MM.1S (cell line): ENCODE measurements around the gene KDM4D.

Experiments used
- DNase-seq: peaks from one replicate; pipeline ENCODE4 v3.0.0-alpha.2; 2015
- H2AFZ ChIP-seq: fragments of 300-600 bp; sonication (generic); 2 replicates; pipeline ENCODE4 v1.6.0; 2016; ENCODE audit warnings: antibody characterized with exemption, low read length
- H3F3A ChIP-seq: fragments of 300-600 bp; sonication (generic); 2 replicates; pipeline ENCODE4 v1.6.1; 2016; ENCODE audit warnings: mild to moderate bottlenecking, antibody characterized with exemption, low read length, moderate library complexity, mixed read lengths; ENCODE audit not compliant: insufficient read depth
- H3K27ac ChIP-seq: fragments of 300-600 bp; sonication (generic); 2 replicates; pipeline ENCODE4 v1.5.1; 2016; ENCODE audit warnings: mild to moderate bottlenecking, low read length
- H3K27me3 ChIP-seq: fragments of 300-600 bp; sonication (generic); replicated peaks from 2 replicates; pipeline ENCODE4 v1.6.0; 2016; ENCODE audit warnings: low read length; ENCODE audit not compliant: insufficient read depth
- H3K36me3 ChIP-seq: fragments of 300-600 bp; sonication (generic); replicated peaks from 2 replicates; pipeline ENCODE4 v1.6.1; 2016; ENCODE audit warnings: mild to moderate bottlenecking, low read length, mixed read lengths; ENCODE audit not compliant: insufficient read depth
- H3K4me1 ChIP-seq: fragments of 300-600 bp; sonication (generic); 2 replicates; pipeline ENCODE4 v1.6.1; 2016; ENCODE audit warnings: low read length, mixed read lengths
- H3K4me2 ChIP-seq: fragments of 300-600 bp; sonication (generic); 2 replicates; pipeline ENCODE4 v1.6.0; 2016; ENCODE audit warnings: low read depth, low read length
- H3K4me3 ChIP-seq: fragments of 300-600 bp; sonication (generic); 2 replicates; pipeline ENCODE4 v1.5.1; 2016; ENCODE audit warnings: low read length, mixed read lengths
- H3K79me2 ChIP-seq: fragments of 300-600 bp; sonication (generic); 2 replicates; pipeline ENCODE4 v1.6.1; 2016; ENCODE audit warnings: mixed run types, low read length, mixed read lengths
- H3K9ac ChIP-seq: fragments of 300-600 bp; sonication (generic); 2 replicates; pipeline ENCODE4 v1.6.1; 2016; ENCODE audit warnings: low read length, mixed read lengths
- H3K9me2 ChIP-seq: fragments of 300-600 bp; sonication (generic); replicated peaks from 2 replicates; pipeline ENCODE4 v1.6.1; 2016; ENCODE audit warnings: mild to moderate bottlenecking, low read length, mixed read lengths; ENCODE audit not compliant: insufficient read depth
- H3K9me3 ChIP-seq: fragments of 300-600 bp; sonication (generic); replicated peaks from 2 replicates; pipeline ENCODE4 v1.6.1; 2016; ENCODE audit warnings: mild to moderate bottlenecking, low read length, mixed read lengths; ENCODE audit not compliant: insufficient read depth
- H4K20me1 ChIP-seq: fragments of 300-600 bp; sonication (generic); 2 replicates; pipeline ENCODE4 v1.6.1; 2016; ENCODE audit warnings: mild to moderate bottlenecking, low read length, moderate library complexity, mixed read lengths; ENCODE audit not compliant: insufficient read depth
- EZH2 ChIP-seq: fragments of 300-600 bp; sonication (generic); optimal IDR thresholded peaks from 2 replicates; pipeline ENCODE3; 2017; ENCODE audit warnings: low read depth, mild to moderate bottlenecking, antibody characterized with exemption, low read length, mixed read lengths
- EZH2phosphoT487 ChIP-seq: fragments of 300-600 bp; sonication (generic); IDR thresholded peaks from 2 replicates; pipeline ENCODE4 v1.6.1; 2018; ENCODE audit warnings: antibody characterized with exemption, low read length
- TF ChIP-seq, protein P1 (sequence below): fragments of 300-600 bp; sonication (generic); IDR thresholded peaks from 2 replicates; pipeline ENCODE4 v1.5.1; 2016; ENCODE audit warnings: antibody characterized with exemption, low read length, mixed read lengths

KDM4D gene

DNA sequence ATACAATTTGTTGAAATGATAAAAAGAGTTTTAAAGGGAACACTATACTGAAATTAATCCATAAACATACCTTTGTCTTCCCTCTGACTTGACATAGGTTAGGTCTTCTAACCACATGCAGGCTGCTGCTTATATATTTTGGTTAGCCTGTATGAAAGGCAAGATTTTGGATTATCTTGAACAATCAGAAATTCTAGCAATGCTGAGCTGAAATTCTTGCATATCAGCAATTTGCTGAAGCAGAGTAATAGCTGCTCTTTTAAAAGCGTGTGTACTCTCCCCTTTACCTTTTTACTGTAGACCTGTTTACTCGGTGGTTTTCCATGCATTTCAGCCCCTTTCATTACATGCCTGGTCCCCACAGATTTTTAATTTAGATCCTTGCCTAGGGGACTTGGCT, 34.2 kb upstream of the KDM4D start:
- TF ChIP-seq EZH2phosphoT487 (no peak), EZH2 (no peak)
- TF ChIP-seq, protein P1, sequence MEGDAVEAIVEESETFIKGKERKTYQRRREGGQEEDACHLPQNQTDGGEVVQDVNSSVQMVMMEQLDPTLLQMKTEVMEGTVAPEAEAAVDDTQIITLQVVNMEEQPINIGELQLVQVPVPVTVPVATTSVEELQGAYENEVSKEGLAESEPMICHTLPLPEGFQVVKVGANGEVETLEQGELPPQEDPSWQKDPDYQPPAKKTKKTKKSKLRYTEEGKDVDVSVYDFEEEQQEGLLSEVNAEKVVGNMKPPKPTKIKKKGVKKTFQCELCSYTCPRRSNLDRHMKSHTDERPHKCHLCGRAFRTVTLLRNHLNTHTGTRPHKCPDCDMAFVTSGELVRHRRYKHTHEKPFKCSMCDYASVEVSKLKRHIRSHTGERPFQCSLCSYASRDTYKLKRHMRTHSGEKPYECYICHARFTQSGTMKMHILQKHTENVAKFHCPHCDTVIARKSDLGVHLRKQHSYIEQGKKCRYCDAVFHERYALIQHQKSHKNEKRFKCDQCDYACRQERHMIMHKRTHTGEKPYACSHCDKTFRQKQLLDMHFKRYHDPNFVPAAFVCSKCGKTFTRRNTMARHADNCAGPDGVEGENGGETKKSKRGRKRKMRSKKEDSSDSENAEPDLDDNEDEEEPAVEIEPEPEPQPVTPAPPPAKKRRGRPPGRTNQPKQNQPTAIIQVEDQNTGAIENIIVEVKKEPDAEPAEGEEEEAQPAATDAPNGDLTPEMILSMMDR, result no peak
- H3K27me3 ChIP-seq, result no peaks in the 10 kb centered on the region
- DNase-seq, result no peak
- H3K9me2 ChIP-seq, result no peaks in the 10 kb centered on the region
- H4K20me1 ChIP-seq, result no peaks in the 10 kb centered on the region
- H3K4me2 ChIP-seq, result no peak overlapping the region
- no peaks in the 10 kb centered on the region for H3K79me2 ChIP-seq
- no peak overlapping the region for H2AFZ ChIP-seq
- no peak overlapping the region for H3K9ac ChIP-seq
- no peaks in the 10 kb centered on the region for H3K36me3 ChIP-seq
- H3K4me3 ChIP-seq, result no peak overlapping the region
- H3K4me1 ChIP-seq, result no peaks in the 10 kb centered on the region
- H3F3A ChIP-seq, result no peaks in the 10 kb centered on the region
- no peak overlapping the region for H3K27ac ChIP-seq
- H3K9me3 ChIP-seq, result no peaks in the 10 kb centered on the region

DNA sequence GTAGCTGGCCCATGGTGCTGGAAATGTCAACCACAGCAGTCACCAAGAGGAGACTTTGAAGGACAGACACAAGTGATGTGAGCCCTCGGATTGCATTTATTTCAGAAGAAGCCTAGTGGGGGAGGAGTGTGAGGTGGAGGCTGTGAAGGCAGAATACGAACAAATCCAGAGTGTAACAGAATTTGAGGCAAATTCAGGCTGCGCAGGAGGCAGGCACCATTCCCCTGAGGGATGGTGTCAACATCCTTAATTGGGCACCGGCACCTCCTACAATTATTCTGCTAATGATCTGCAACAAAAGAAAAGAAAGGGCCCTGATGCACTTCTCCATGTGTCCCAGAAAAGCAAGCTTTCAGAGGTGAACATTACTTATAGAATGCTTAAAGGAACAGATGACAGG, 32.4 kb upstream of the KDM4D start:
- no peaks in the 10 kb centered on the region for H3K79me2 ChIP-seq
- H3K36me3 ChIP-seq, result no peaks in the 10 kb centered on the region
- H3K27ac ChIP-seq, result no peak overlapping the region
- H3K4me2 ChIP-seq, result no peak overlapping the region
- TF ChIP-seq EZH2 (no peak), EZH2phosphoT487 (no peak)
- TF ChIP-seq, protein P1, result no peak
- H3K9me3 ChIP-seq, result no peaks in the 10 kb centered on the region
- DNase-seq, result no peak
- H3K4me3 ChIP-seq, result no peak overlapping the region
- H3K9me2 ChIP-seq, result no peaks in the 10 kb centered on the region
- H3K9ac ChIP-seq, result no peak overlapping the region
- no peaks in the 10 kb centered on the region for H3F3A ChIP-seq
- no peaks in the 10 kb centered on the region for H3K27me3 ChIP-seq
- H2AFZ ChIP-seq, result no peak overlapping the region
- H4K20me1 ChIP-seq, result no peaks in the 10 kb centered on the region
- no peaks in the 10 kb centered on the region for H3K4me1 ChIP-seq

DNA sequence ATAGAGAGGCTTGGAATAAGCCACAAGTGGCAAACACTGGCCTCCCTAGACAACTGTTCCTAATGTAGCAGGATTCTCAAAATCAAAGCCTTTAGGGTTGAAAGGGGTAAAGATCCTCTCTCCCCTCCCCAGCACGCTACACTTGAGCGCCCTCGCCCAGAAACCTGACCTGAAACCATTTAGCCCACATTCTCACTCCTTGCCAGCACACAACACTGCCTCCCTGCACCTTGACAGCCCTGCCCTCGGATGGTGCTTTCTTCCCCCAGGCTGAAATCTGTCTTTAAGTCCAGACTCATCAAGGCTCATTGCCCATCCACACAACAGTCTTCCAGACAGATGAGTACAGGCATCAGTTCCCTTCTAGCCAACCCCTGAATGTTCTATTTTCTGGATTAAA, 26.7 kb upstream of the KDM4D start:
- Histone ChIP-seq H4K20me1 (no peaks in the 10 kb centered on the region), H3K4me3 (no peak overlapping the region), H3K9me2 (no peaks in the 10 kb centered on the region), H3F3A (no peaks in the 10 kb centered on the region), H3K9ac (no peak overlapping the region), H3K27ac (no peak overlapping the region), H3K79me2 (no peaks in the 10 kb centered on the region), H3K36me3 (no peaks in the 10 kb centered on the region), H3K4me2 (no peak overlapping the region), H2AFZ (no peak overlapping the region), H3K4me1 (no peaks in the 10 kb centered on the region), H3K27me3 (no peaks in the 10 kb centered on the region), H3K9me3 (no peaks in the 10 kb centered on the region)
- no peak for TF ChIP-seq EZH2phosphoT487
- TF ChIP-seq, protein P1, result no peak
- no peak for TF ChIP-seq EZH2
- no peak for DNase-seq
